ENCODE measurements around the gene TENM3.

The TENM3 gene

GRCh38 chr4:182643801-182644682 lies 400.8 kb downstream of the TENM3 start:
- CTCF ChIA-PET: no interaction called here
- Mint-ChIP-seq H3K36me3 (no peaks in the 10 kb centered on the region), H3K27me3 (no peaks in the 10 kb centered on the region), H3K4me1 (no peaks in the 10 kb centered on the region), H3K27ac (no peak overlapping the region), H3K4me3 (no peak overlapping the region), H3K9me3 (no peaks in the 10 kb centered on the region)
- DNase-seq: no peak

- DNase-seq: no peak
- Mint-ChIP-seq H3K27ac (no peak overlapping the region), H3K4me1 (no peaks in the 10 kb centered on the region), H3K27me3 (no peaks in the 10 kb centered on the region), H3K36me3 (no peaks in the 10 kb centered on the region), H3K4me3 (no peak overlapping the region), H3K9me3 (no peaks in the 10 kb centered on the region)
- CTCF ChIA-PET: no interaction called here
These were observed 401.5 kb downstream of the TENM3 start for GRCh38 chr4:182644683-182645050.

- H3K36me3 Mint-ChIP-seq: no peaks in the 10 kb centered on the region
- CTCF ChIA-PET: no interaction called here
- DNase-seq: no peak
- no peaks in the 10 kb centered on the region for H3K4me1 Mint-ChIP-seq
- no peak overlapping the region for H3K27ac Mint-ChIP-seq
- no peaks in the 10 kb centered on the region for H3K27me3 Mint-ChIP-seq
- H3K9me3 Mint-ChIP-seq: no peaks in the 10 kb centered on the region
- H3K4me3 Mint-ChIP-seq: no peak overlapping the region
These were observed 402.3 kb downstream of the TENM3 start for GRCh38 chr4:182645511-182645910.

GRCh38 chr4:182647646-182648300 lies 404.6 kb downstream of the TENM3 start:
- Mint-ChIP-seq H3K27ac (no peak overlapping the region), H3K27me3 (no peaks in the 10 kb centered on the region), H3K4me1 (no peaks in the 10 kb centered on the region), H3K36me3 (no peaks in the 10 kb centered on the region), H3K9me3 (no peaks in the 10 kb centered on the region), H3K4me3 (no peak overlapping the region)
- CTCF ChIA-PET: no interaction called here
- no peak for DNase-seq

GRCh38 chr4:182648766-182649165 lies 405.6 kb downstream of the TENM3 start:
- Mint-ChIP-seq H3K4me3 (no peak overlapping the region), H3K27me3 (no peaks in the 10 kb centered on the region), H3K9me3 (no peaks in the 10 kb centered on the region), H3K27ac (no peak overlapping the region), H3K36me3 (no peaks in the 10 kb centered on the region), H3K4me1 (no peaks in the 10 kb centered on the region)
- DNase-seq: no peak
- CTCF ChIA-PET: no interaction called here

- H3K4me3 Mint-ChIP-seq: no peak overlapping the region
- no peaks in the 10 kb centered on the region for H3K27me3 Mint-ChIP-seq
- H3K9me3 Mint-ChIP-seq: no peaks in the 10 kb centered on the region
- no peaks in the 10 kb centered on the region for H3K4me1 Mint-ChIP-seq
- H3K36me3 Mint-ChIP-seq: no peaks in the 10 kb centered on the region
- DNase-seq: no peak
- no peak overlapping the region for H3K27ac Mint-ChIP-seq
- CTCF ChIA-PET: no interaction called here
These were observed 406.7 kb downstream of the TENM3 start for GRCh38 chr4:182649698-182650477.

GRCh38 chr4:182653596-182653995 lies 410.4 kb downstream of the TENM3 start:
- Mint-ChIP-seq H3K9me3 (no peaks in the 10 kb centered on the region), H3K27ac (no peak overlapping the region), H3K4me3 (no peak overlapping the region), H3K36me3 (no peaks in the 10 kb centered on the region), H3K4me1 (no peaks in the 10 kb centered on the region), H3K27me3 (no peaks in the 10 kb centered on the region)
- no peak for DNase-seq
- CTCF ChIA-PET: no interaction called here

- CTCF ChIA-PET: no interaction called here
- Mint-ChIP-seq H3K9me3 (no peaks in the 10 kb centered on the region), H3K4me1 (no peaks in the 10 kb centered on the region), H3K36me3 (no peaks in the 10 kb centered on the region), H3K27ac (no peak overlapping the region), H3K27me3 (no peaks in the 10 kb centered on the region), H3K4me3 (no peak overlapping the region)
- DNase-seq: no peak
These were observed 412.1 kb downstream of the TENM3 start for GRCh38 chr4:182655340-182655739.

GRCh38 chr4:182662551-182662950 lies 419.3 kb downstream of the TENM3 start:
- no peaks in the 10 kb centered on the region for H3K27me3 Mint-ChIP-seq
- H3K36me3 Mint-ChIP-seq: no peaks in the 10 kb centered on the region
- DNase-seq: no peak
- no peak overlapping the region for H3K27ac Mint-ChIP-seq
- no peak overlapping the region for H3K4me3 Mint-ChIP-seq
- CTCF ChIA-PET: no interaction called here
- no peaks in the 10 kb centered on the region for H3K4me1 Mint-ChIP-seq
- H3K9me3 Mint-ChIP-seq: no peaks in the 10 kb centered on the region

GRCh38 chr4:182671231-182671630 lies 428.0 kb downstream of the TENM3 start:
- Mint-ChIP-seq H3K4me1 (no peaks in the 10 kb centered on the region), H3K4me3 (no peak overlapping the region), H3K27ac (no peak overlapping the region), H3K9me3 (no peaks in the 10 kb centered on the region), H3K36me3 (no peaks in the 10 kb centered on the region), H3K27me3 (peaks cover 4% of the 10 kb centered on the region)
- no peak for DNase-seq
- CTCF ChIA-PET: no interaction called here

GRCh38 chr4:182671749-182672148 lies 428.5 kb downstream of the TENM3 start:
- CTCF ChIA-PET: no interaction called here
- H3K27ac Mint-ChIP-seq: no peak overlapping the region

GRCh38 chr4:182678590-182678989 lies 435.4 kb downstream of the TENM3 start:
- no peak overlapping the region for H3K27ac Mint-ChIP-seq
- H3K27me3 Mint-ChIP-seq: no peaks in the 10 kb centered on the region
- CTCF ChIA-PET: no interaction called here
- DNase-seq: no peak
- no peaks in the 10 kb centered on the region for H3K36me3 Mint-ChIP-seq
- no peaks in the 10 kb centered on the region for H3K4me1 Mint-ChIP-seq
- H3K4me3 Mint-ChIP-seq: no peak overlapping the region
- H3K9me3 Mint-ChIP-seq: no peaks in the 10 kb centered on the region

More at GRCh38 chr4:182671749-182672148, 428.5 kb downstream of the TENM3 start:
- H3K27me3 Mint-ChIP-seq: peaks cover 4% of the 10 kb centered on the region
- DNase-seq: no peak
- H3K4me1 Mint-ChIP-seq: no peaks in the 10 kb centered on the region
- H3K36me3 Mint-ChIP-seq: no peaks in the 10 kb centered on the region
- no peaks in the 10 kb centered on the region for H3K9me3 Mint-ChIP-seq
- H3K4me3 Mint-ChIP-seq: no peak overlapping the region

- no peaks in the 10 kb centered on the region for H3K4me1 Mint-ChIP-seq
- H3K27ac Mint-ChIP-seq: no peak overlapping the region
- no peaks in the 10 kb centered on the region for H3K36me3 Mint-ChIP-seq
- H3K27me3 Mint-ChIP-seq: no peaks in the 10 kb centered on the region
- CTCF ChIA-PET: no interaction called here
- DNase-seq: no peak
- H3K9me3 Mint-ChIP-seq: no peaks in the 10 kb centered on the region
- H3K4me3 Mint-ChIP-seq: no peak overlapping the region
These were observed 436.3 kb downstream of the TENM3 start for GRCh38 chr4:182679533-182679932.

GRCh38 chr4:182680234-182680653 lies 437.0 kb downstream of the TENM3 start:
- H3K36me3 Mint-ChIP-seq: no peaks in the 10 kb centered on the region
- DNase-seq: no peak
- no peak overlapping the region for H3K4me3 Mint-ChIP-seq
- no peaks in the 10 kb centered on the region for H3K9me3 Mint-ChIP-seq
- CTCF ChIA-PET: no interaction called here
- no peaks in the 10 kb centered on the region for H3K4me1 Mint-ChIP-seq
- H3K27me3 Mint-ChIP-seq: no peaks in the 10 kb centered on the region
- H3K27ac Mint-ChIP-seq: no peak overlapping the region

- Mint-ChIP-seq H3K9me3 (no peaks in the 10 kb centered on the region), H3K4me1 (no peaks in the 10 kb centered on the region), H3K27me3 (no peaks in the 10 kb centered on the region), H3K4me3 (no peak overlapping the region), H3K27ac (no peak overlapping the region), H3K36me3 (no peaks in the 10 kb centered on the region)
- no peak for DNase-seq
- CTCF ChIA-PET: no interaction called here
These were observed 440.5 kb downstream of the TENM3 start for GRCh38 chr4:182683661-182684060.
